ENCODE results near the gene EDNRA.

EDNRA gene

GRCh38 chr4:147494301-147494700 is 13.4 kb downstream of the EDNRA start:
- in situ Hi-C loops (cut with MboI; ENCODE audit: low sequenced_read_pairs) = no loop called here

GRCh38 chr4:147496500-147496899 is 15.6 kb downstream of the EDNRA start:
- in situ Hi-C loops (cut with MboI; ENCODE audit: low sequenced_read_pairs) = no loop called here

GRCh38 chr4:147498031-147498660 is 17.2 kb downstream of the EDNRA start:
- in situ Hi-C loops (cut with MboI; ENCODE audit: low sequenced_read_pairs) = no loop called here

GRCh38 chr4:147508346-147508745 is 27.4 kb downstream of the EDNRA start:
- in situ Hi-C loops (cut with MboI; ENCODE audit: low sequenced_read_pairs) = no loop called here

GRCh38 chr4:147509386-147509785 is 28.5 kb downstream of the EDNRA start:
- in situ Hi-C loops (cut with MboI; ENCODE audit: low sequenced_read_pairs) = no loop called here

GRCh38 chr4:147510962-147511668 is 30.2 kb downstream of the EDNRA start:
- in situ Hi-C loops (cut with MboI; ENCODE audit: low sequenced_read_pairs) = no loop called here

- in situ Hi-C loops (cut with MboI; ENCODE audit: low sequenced_read_pairs) = no loop called here
Measured at GRCh38 chr4:147513091-147513490, 32.2 kb downstream of the EDNRA start.

- in situ Hi-C loops (cut with MboI; ENCODE audit: low sequenced_read_pairs) = no loop called here
Measured at GRCh38 chr4:147513952-147514351, 33.1 kb downstream of the EDNRA start.

GRCh38 chr4:147515220-147515936 is 34.5 kb downstream of the EDNRA start:
- in situ Hi-C loops (cut with MboI; ENCODE audit: low sequenced_read_pairs) = no loop called here

GRCh38 chr4:147516133-147516532 is 35.2 kb downstream of the EDNRA start:
- in situ Hi-C loops (cut with MboI; ENCODE audit: low sequenced_read_pairs) = no loop called here

- in situ Hi-C loops (cut with MboI; ENCODE audit: low sequenced_read_pairs) = no loop called here
Measured at GRCh38 chr4:147518086-147518485, 37.2 kb downstream of the EDNRA start.

- in situ Hi-C loops (cut with MboI; ENCODE audit: low sequenced_read_pairs) = no loop called here
Measured at GRCh38 chr4:147518846-147519767, 38.2 kb downstream of the EDNRA start.

GRCh38 chr4:147524601-147525000 is 43.7 kb downstream of the EDNRA start:
- in situ Hi-C loops (cut with MboI; ENCODE audit: low sequenced_read_pairs) = no loop called here

GRCh38 chr4:147525494-147526271 is 44.8 kb downstream of the EDNRA start:
- in situ Hi-C loops (cut with MboI; ENCODE audit: low sequenced_read_pairs) = no loop called here

GRCh38 chr4:147526272-147526654 is 45.4 kb downstream of the EDNRA start:
- in situ Hi-C loops (cut with MboI; ENCODE audit: low sequenced_read_pairs) = no loop called here

- in situ Hi-C loops (cut with MboI; ENCODE audit: low sequenced_read_pairs) = no loop called here
Measured at GRCh38 chr4:147528054-147528453, 47.2 kb downstream of the EDNRA start.

- in situ Hi-C loops (cut with MboI; ENCODE audit: low sequenced_read_pairs) = no loop called here
Measured at GRCh38 chr4:147530134-147530533, 49.2 kb downstream of the EDNRA start.

GRCh38 chr4:147530723-147531122 is 49.8 kb downstream of the EDNRA start:
- in situ Hi-C loops (cut with MboI; ENCODE audit: low sequenced_read_pairs) = no loop called here

GRCh38 chr4:147532896-147533295 is 52.0 kb downstream of the EDNRA start:
- in situ Hi-C loops (cut with MboI; ENCODE audit: low sequenced_read_pairs) = no loop called here

GRCh38 chr4:147533331-147533730 is 52.4 kb downstream of the EDNRA start:
- in situ Hi-C loops (cut with MboI; ENCODE audit: low sequenced_read_pairs) = no loop called here
